Parietal lobe (tissue), 1 donor: ENCODE measurements around the gene CTSA. TPM values are rescaled to one million over a fixed set of nuclear protein-coding genes. Genes with fewer than 3 reads are reported as not detected.

Experiments used
- total RNA-seq: library from RNA; depleted of rRNA; stranded (reverse); fragments of >200 nt; gene quantifications from one replicate; pipeline ENCODE4 v1.2.3, GENCODE V29; 2014

The CTSA gene
- total RNA-seq: 21.9 TPM

GRCh38 chr20:45890985-45891983 lies at the start of gene CTSA, which contains the start of gene NEURL2:
CTSA (plus strand) TSS chr20:45891335; CDS start chr20:45891569, 234 bp downstream.
NEURL2 (minus strand) TSS chr20:45891208; CDS start chr20:45890991, 217 bp downstream.

DNA sequence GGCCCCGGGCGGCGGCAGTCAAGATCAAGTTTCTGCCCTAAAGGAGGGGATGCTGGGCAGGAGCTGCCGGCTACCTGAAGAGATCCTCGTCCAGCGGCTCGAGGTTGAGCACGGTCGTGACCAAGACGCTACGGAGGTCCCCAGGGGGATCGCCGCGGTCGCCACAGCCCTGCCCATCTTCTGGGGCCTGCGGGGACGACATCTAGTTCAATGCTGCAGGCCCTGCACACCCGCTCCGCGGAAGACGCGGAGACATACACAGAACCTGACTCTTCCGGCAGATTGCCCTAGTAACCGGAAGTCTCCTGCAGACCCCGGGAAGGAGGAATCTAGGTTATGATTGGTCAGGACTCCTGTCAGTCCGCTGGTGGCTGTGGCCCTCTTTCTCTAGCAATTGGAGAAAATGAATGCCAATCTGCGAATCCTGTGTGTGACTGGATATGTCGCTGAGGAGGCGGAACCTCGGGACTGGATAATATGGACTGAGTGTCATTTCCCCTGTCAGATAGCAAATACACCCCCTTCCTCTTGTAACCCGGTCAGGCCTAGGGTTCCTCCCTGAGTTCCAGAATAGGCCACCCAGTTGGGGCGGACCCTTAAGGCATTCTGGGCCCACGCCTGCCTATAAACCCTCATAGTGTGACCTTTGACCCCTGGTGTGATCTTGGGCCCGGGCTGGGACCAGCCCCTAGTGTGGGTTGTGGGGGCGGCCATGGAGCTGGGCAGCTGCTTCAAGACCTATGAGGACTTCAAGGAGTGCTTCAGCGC lies 33.8 kb upstream of the CTSA start, which contains the start of the genes ACOT8 and ZSWIM3:
ACOT8 (minus strand) TSS at position 279 of the 768 bp plus-strand sequence; CDS start at position 202, 77 bp downstream.
ZSWIM3 (plus strand) TSS at position 501 of the 768 bp plus-strand sequence; CDS start at position 713, 212 bp downstream.

DNA sequence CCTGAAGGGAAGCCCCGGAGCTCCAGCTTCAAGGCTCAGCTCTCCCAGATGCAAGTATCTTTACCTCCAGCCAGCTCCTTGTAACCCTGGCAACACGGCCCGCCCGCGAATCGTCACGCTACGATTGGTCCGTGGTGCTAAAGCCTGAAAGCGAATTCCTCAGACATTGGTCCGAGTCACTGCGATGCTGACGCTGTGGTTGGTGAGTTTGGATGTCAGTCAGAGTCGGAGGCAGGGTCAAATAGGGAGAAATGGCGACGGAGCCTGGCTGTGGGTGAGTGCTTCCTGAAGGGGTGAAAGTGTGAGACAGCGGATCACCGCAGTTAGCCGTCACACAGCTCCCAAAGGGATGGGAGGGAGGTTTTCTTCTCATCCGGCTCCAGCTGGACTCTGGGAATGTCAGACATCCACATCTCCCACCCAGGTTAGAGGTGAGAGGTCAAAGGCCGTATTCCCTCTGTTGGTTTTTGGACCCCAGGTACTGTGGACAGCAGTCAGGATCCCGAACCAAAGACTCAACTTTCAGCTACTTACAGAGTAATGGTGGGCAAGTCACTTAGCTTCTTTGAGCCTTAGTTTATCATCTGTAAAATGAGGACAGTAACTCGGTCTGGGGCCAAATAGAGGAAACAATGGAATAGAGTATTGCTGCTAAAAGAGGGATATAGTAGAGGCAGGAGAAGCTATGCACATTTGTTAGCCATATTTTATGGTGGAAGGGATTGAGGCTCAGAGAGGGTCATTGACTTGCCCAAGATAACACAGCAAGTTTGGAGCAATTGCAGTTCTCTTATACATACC lies 9.9 kb upstream of the CTSA start, which contains the start of gene ZSWIM1:
ZSWIM1 (plus strand) TSS at position 240 of the 801 bp plus-strand sequence. CDS start 1,366 bp downstream, outside the sequence.

GRCh38 chr20:45887346-45887715 lies 3.8 kb upstream of the CTSA start, which contains the start of gene SPATA25:
SPATA25 (minus strand) TSS chr20:45887622; CDS start chr20:45887590, 32 bp downstream.

DNA sequence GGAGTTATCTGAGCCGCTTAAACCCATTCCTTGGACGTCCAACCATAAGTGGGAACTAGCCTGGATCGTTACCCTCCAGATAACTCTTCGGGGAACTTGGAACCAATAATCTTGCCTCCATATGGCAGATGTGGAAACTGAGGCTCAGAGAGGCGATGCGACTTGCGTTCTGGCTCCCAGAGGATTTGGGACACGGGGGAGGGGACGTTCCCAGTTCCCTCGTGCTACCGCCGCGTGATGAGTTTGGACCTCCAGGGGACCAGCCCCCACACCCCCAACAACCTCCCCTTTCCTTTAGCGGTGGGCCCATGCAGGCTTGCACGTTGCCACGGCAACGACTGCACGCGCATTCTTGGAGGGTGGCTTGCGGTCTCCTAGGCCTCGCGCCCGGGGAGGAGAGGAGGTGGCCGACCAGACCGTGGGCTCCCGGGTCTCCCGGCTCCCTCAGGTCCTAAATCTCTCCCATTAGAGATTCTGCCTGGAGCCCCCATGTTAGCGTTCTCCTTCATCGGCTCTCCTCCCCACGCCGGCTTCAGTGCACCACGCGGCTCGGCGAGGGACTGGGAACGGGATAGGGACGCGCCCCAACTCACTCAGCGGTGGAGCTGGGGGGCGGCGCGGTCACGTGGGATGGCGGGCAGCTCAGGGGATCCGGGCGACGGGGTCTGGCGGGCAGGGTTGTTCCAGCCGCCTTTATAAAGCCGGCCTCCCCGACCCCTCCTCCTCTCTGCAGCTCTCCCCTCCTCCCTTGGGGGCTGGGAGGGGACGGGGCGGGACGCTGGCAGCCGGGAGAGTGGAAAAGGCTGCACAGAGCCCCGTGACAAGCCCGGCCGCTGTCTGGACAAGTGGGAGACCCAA lies 20.6 kb downstream of the CTSA start, which contains the start of gene PLTP:
PLTP (minus strand) TSS at position 670 of the 858 bp plus-strand sequence. CDS start 703 bp downstream, outside the sequence.

DNA sequence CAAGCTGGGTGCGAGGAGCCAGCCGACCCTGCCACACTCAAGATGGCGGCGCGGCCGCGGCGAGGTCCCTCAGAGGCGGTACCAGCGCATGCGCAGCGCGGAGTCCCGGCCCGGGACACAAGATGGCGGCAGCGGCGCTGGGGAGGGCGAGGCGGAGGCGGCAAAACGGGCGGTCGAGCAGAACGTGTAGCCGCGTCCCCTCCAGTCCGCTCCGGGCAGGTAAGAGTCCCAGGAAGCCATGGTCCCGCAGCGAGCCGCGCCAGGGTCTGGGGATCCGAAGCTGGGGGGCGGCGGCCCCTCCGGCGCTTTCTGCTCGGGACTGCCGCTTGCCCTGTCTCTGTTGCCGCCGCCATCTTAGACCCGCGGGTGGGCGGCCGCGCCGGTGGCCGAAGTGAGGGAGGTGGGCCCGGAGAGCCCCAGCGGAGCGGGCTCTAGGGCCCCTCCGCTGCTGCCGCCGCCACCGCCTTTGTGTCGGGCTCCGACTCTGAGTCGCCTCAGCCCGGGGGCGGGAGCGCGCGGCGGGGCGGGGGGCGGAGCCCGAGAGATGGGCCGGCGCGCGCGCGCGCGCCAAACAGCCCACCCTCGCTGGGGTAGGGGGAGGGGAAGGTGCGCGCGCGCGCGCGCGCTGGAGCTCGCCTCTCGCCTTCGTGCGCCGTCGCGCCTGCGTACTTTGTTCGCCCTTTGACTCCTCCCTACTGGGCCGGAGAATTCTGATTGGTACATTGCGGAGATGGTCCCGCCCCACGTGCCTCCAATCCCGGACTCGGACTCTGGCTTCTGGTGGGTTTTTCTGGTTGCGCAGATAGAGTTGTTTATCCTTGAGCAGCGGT lies 43.7 kb downstream of the CTSA start, which contains the start of gene PCIF1:
PCIF1 (plus strand) TSS at position 98 of the 830 bp plus-strand sequence. CDS start 4,317 bp downstream, outside the sequence.

Other genes starting within 250 kb of the CTSA start
- not detected for gene WFDC11, start 221.1 kb upstream of the CTSA start, total RNA-seq
- not detected for gene WFDC13, start 189.3 kb upstream of the CTSA start, total RNA-seq
- not detected for gene WFDC10B, start 186.3 kb upstream of the CTSA start, total RNA-seq
- not detected for gene SPINT4, start 169.0 kb upstream of the CTSA start, total RNA-seq
- not detected for gene WFDC3, start 99.5 kb upstream of the CTSA start, total RNA-seq
- gene DNTTIP1, start 99.4 kb upstream of the CTSA start, total RNA-seq: 10.0 TPM
- 10.6 TPM for gene UBE2C, start 78.7 kb upstream of the CTSA start, total RNA-seq
- not detected for gene TNNC2, start 64.0 kb upstream of the CTSA start, total RNA-seq
- 21.3 TPM for gene SNX21, start 57.5 kb upstream of the CTSA start, total RNA-seq
- 33.2 TPM for gene ACOT8, start 33.9 kb upstream of the CTSA start, total RNA-seq
- gene ZSWIM3, start 33.7 kb upstream of the CTSA start, total RNA-seq: 14.4 TPM
- 7.8 TPM for gene ZSWIM1, start 10.1 kb upstream of the CTSA start, total RNA-seq
- gene SPATA25, start 3.7 kb upstream of the CTSA start, total RNA-seq: 4.4 TPM
- 6.9 TPM for gene NEURL2, start 127 bp upstream of the CTSA start, total RNA-seq
- 13.5 TPM for gene PLTP, start 20.8 kb downstream of the CTSA start, total RNA-seq
- gene PCIF1, start 43.3 kb downstream of the CTSA start, total RNA-seq: 23.8 TPM
- gene ZNF335, start 80.9 kb downstream of the CTSA start, total RNA-seq: 31.0 TPM
- not detected for gene MMP9, start 117.6 kb downstream of the CTSA start, total RNA-seq
- gene SLC12A5, start 137.9 kb downstream of the CTSA start, total RNA-seq: 33.8 TPM
- 28.2 TPM for gene NCOA5, start 198.6 kb downstream of the CTSA start, total RNA-seq
- gene CD40, start 227.0 kb downstream of the CTSA start, total RNA-seq: 0.31 TPM